Skeletal muscle tissue (tissue), 4 donors: ENCODE data around the gene OR6M1. TPM values are rescaled to one million over a fixed set of nuclear protein-coding genes. Genes with fewer than 3 reads are reported as not detected.

Source experiments
- H3K27ac ChIP-seq: one replicate; pipeline ENCODE4 v1.7.0; 2013; ENCODE audit warnings: mild to moderate bottlenecking, low read depth, low read length, inconsistent platforms
- H3K27me3 ChIP-seq, 3 donors: one replicate each; pipeline ENCODE4 v1.7.0; 2013; ENCODE audit warnings: low read length in 3 of 3; ENCODE audit not compliant: control insufficient read depth in 3 of 3, insufficient read depth in 3 of 3
- H3K36me3 ChIP-seq, 3 donors: one replicate each; pipeline ENCODE4 v1.7.0; 2013; ENCODE audit warnings: low read length in 3 of 3; ENCODE audit not compliant: control insufficient read depth in 3 of 3, insufficient read depth in 3 of 3
- H3K4me1 ChIP-seq, 3 donors: one replicate each; pipeline ENCODE4 v1.7.0; 2013; ENCODE audit warnings: low read length in 3 of 3, mild to moderate bottlenecking in 3 of 3; ENCODE audit not compliant: control insufficient read depth in 3 of 3, insufficient read depth in 3 of 3
- H3K4me3 ChIP-seq, 3 donors: one replicate each; pipeline ENCODE4 v1.7.0; 2013; ENCODE audit warnings: low read length in 3 of 3
- H3K9ac ChIP-seq, 3 donors: one replicate each; pipeline ENCODE4 v1.7.0; 2013; ENCODE audit warnings: low read length in 3 of 3, mild to moderate bottlenecking in 3 of 3, moderate library complexity in 2 of 3, low read depth in 1 of 3
- H3K9me3 ChIP-seq, 3 donors: one replicate each; pipeline ENCODE4 v1.7.0; 2013; ENCODE audit warnings: low read length in 3 of 3; ENCODE audit not compliant: control insufficient read depth in 3 of 3
- total RNA-seq: library from RNA; depleted of rRNA; stranded (reverse); fragments of >200 nt; gene quantifications from one replicate; pipeline ENCODE4 v1.2.3, GENCODE V29; 2014
- donor health status: Osteomylitis.

Gene OR6M1
- total RNA-seq, 1 donor from 2014 or later: not detected

DNA sequence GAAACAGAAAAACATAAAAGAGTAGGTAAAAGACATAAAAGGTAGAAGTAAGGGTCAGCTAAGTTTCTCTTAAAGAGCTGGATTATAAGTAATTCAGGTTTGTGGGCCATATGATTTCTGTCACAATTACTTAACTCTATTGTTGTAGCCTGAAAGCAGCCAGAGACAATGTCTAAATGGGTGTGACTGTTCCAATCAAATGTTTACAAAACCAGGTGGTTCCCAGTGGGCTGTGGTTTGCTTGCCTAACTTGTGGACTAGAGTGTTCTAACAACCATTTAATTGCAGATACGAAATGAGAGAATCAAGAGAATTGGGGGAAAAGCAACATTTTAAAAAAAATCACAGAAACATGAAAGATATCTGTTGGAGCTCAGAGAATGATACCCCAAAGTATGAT, 22.6 kb downstream of the OR6M1 start:
- H3K9ac ChIP-seq: no peak overlapping the region

DNA sequence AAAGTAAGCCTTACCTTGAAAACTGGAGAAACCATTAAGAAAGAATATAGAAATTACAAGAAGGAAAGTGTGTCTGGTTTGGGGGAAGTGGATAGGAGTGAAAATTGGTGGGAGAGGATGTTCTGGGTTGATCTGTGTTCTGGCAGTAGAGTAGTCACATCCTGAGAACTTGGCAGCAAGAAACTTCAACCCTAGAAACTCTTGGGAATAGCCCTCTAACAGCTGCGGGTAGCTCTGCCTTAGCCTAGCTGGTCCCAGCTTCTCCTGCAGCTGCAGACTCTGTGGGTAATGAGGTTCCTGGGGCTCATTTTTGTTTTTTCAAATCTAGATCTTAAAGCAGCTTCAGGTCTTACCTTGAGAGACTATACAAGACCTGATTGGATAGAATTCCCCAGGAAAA, 27.6 kb downstream of the OR6M1 start:
- H3K4me3 ChIP-seq: no peak overlapping the region
- H3K27me3 ChIP-seq: no peaks in the 10 kb centered on the region
- no peaks in the 10 kb centered on the region for H3K4me1 ChIP-seq
- no peak overlapping the region for H3K9ac ChIP-seq
- no peaks in the 10 kb centered on the region for H3K36me3 ChIP-seq
- no peaks in the 10 kb centered on the region for H3K9me3 ChIP-seq
- H3K27ac ChIP-seq: no peak overlapping the region

More for the DNA sequence above, 22.6 kb downstream of the OR6M1 start:
- Histone ChIP-seq H3K9me3 (no peaks in the 10 kb centered on the region), H3K27me3 (no peaks in the 10 kb centered on the region), H3K27ac (no peak overlapping the region), H3K4me3 (no peak overlapping the region), H3K4me1 (no peaks in the 10 kb centered on the region), H3K36me3 (no peaks in the 10 kb centered on the region)

GRCh38 chr11:123775715-123776549, 30.2 kb downstream of the OR6M1 start:
- Histone ChIP-seq H3K4me3 (no peak overlapping the region), H3K36me3 (no peaks in the 10 kb centered on the region), H3K9me3 (no peaks in the 10 kb centered on the region), H3K4me1 (no peaks in the 10 kb centered on the region), H3K27me3 (no peaks in the 10 kb centered on the region), H3K27ac (no peak overlapping the region), H3K9ac (no peak overlapping the region)

DNA sequence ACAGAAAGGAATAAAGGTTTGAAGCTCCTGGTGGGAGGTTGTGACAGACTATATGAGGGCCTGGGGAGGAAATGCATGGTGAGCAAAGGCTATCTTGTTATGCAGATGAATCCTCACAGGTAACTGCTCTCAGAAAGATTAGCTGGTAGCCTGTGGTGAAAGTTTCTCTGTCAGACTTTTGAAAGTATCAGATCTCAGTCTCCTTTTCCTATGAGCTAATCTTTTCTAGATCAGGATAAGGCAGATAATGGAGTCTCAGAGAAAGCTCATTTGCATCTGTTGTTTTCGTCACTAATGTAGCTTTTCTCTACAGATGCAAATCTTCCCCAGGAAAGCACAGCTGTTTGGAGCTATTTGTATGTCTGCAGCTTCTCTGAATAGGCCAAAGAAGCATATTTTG, 30.9 kb downstream of the OR6M1 start:
- Histone ChIP-seq H3K27me3 (no peaks in the 10 kb centered on the region), H3K27ac (no peak overlapping the region), H3K9me3 (no peaks in the 10 kb centered on the region), H3K36me3 (no peaks in the 10 kb centered on the region), H3K4me3 (no peak overlapping the region), H3K4me1 (no peaks in the 10 kb centered on the region), H3K9ac (no peak overlapping the region)

- no peaks in the 10 kb centered on the region for H3K27me3 ChIP-seq
- H3K4me3 ChIP-seq: no peak overlapping the region
- no peaks in the 10 kb centered on the region for H3K36me3 ChIP-seq
- H3K9ac ChIP-seq: no peak overlapping the region
- no peaks in the 10 kb centered on the region for H3K9me3 ChIP-seq
- no peaks in the 10 kb centered on the region for H3K4me1 ChIP-seq
- no peak overlapping the region for H3K27ac ChIP-seq
Observed at GRCh38 chr11:123773959-123774358, 32.2 kb downstream of the OR6M1 start.

GRCh38 chr11:123773026-123773425, 33.1 kb downstream of the OR6M1 start:
- H3K9ac ChIP-seq: no peak overlapping the region
- no peaks in the 10 kb centered on the region for H3K36me3 ChIP-seq
- no peak overlapping the region for H3K27ac ChIP-seq
- no peaks in the 10 kb centered on the region for H3K9me3 ChIP-seq
- H3K4me1 ChIP-seq: no peaks in the 10 kb centered on the region
- H3K4me3 ChIP-seq: no peak overlapping the region
- H3K27me3 ChIP-seq: no peaks in the 10 kb centered on the region

DNA sequence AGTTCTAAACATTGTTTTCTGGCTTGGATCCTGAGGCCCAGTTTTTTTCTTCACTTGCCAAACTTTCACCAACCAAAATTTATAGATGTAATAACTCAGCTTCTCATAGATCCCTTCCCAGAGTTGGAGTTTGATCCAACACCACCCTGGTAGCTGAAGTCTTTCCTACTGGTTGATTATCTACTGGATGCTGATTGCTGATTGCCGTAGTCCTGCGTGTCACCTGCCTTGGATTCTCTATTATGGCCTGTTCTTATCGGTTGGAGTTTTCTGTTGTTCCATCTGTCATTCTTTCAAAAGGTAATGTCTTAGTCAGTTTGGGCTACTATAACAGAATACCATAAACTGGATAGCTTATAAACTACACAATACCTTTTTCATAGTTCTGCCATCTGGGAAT, 34.5 kb downstream of the OR6M1 start:
- H3K9me3 ChIP-seq: no peaks in the 10 kb centered on the region
- no peaks in the 10 kb centered on the region for H3K27me3 ChIP-seq
- H3K4me3 ChIP-seq: no peak overlapping the region
- H3K36me3 ChIP-seq: no peaks in the 10 kb centered on the region
- H3K4me1 ChIP-seq: no peaks in the 10 kb centered on the region
- H3K9ac ChIP-seq: no peak overlapping the region
- no peak overlapping the region for H3K27ac ChIP-seq

- no peak overlapping the region for H3K27ac ChIP-seq
- no peak overlapping the region for H3K9ac ChIP-seq
- H3K4me1 ChIP-seq: no peaks in the 10 kb centered on the region
- H3K27me3 ChIP-seq: no peaks in the 10 kb centered on the region
- no peaks in the 10 kb centered on the region for H3K36me3 ChIP-seq
- H3K9me3 ChIP-seq: no peaks in the 10 kb centered on the region
- H3K4me3 ChIP-seq: no peak overlapping the region
Observed at GRCh38 chr11:123770712-123771111, 35.4 kb downstream of the OR6M1 start.

GRCh38 chr11:123765601-123766000, 40.5 kb downstream of the OR6M1 start:
- Histone ChIP-seq H3K27ac (no peak overlapping the region), H3K27me3 (no peaks in the 10 kb centered on the region), H3K4me3 (no peak overlapping the region), H3K36me3 (no peaks in the 10 kb centered on the region), H3K4me1 (no peaks in the 10 kb centered on the region), H3K9me3 (peaks cover 0 to 3% (median 0%) of the 10 kb centered on the region in 3 donors), H3K9ac (no peak overlapping the region)

- H3K27ac ChIP-seq: no peak overlapping the region
- no peaks in the 10 kb centered on the region for H3K36me3 ChIP-seq
- H3K9me3 ChIP-seq: peaks cover 0 to 3% (median 0%) of the 10 kb centered on the region in 3 donors
- no peaks in the 10 kb centered on the region for H3K4me1 ChIP-seq
- no peak overlapping the region for H3K4me3 ChIP-seq
- no peaks in the 10 kb centered on the region for H3K27me3 ChIP-seq
- H3K9ac ChIP-seq: no peak overlapping the region
Observed at GRCh38 chr11:123762422-123762821, 43.7 kb downstream of the OR6M1 start.
